GM21447 (cell line): ENCODE measurements around the gene SEC11A.
"Not testable (repeated sequence)": the region's sequence is repeated elsewhere in the genome, so short reads cannot be mapped to it uniquely, and the experiment has no call there.

Experiments
- ATAC-seq: cut with Tn5 transposase; IDR thresholded peaks from one replicate; pipeline ENCODE4 v1.9.1; 2021; ENCODE audit not compliant: unreplicated experiment

SEC11A gene

GRCh38 chr15:84740691-84741090 lies 24.8 kb upstream of the SEC11A start:
- ATAC-seq: no peak

GRCh38 chr15:84737005-84737404 lies 21.1 kb upstream of the SEC11A start:
- no peak for ATAC-seq

GRCh38 chr15:84736375-84736774 lies 20.4 kb upstream of the SEC11A start:
- ATAC-seq: peak; percentile 45

- peak; percentile 28 for ATAC-seq
These were observed 19.6 kb upstream of the SEC11A start for GRCh38 chr15:84735480-84736061.

- ATAC-seq: peak; percentile 59
These were observed 19.0 kb upstream of the SEC11A start for GRCh38 chr15:84734794-84735479.

- no peak for ATAC-seq
These were observed 15.8 kb upstream of the SEC11A start for GRCh38 chr15:84731774-84732173.

- ATAC-seq: no peak
These were observed 11.5 kb upstream of the SEC11A start for GRCh38 chr15:84727429-84727828.

GRCh38 chr15:84725001-84725491 lies 9.1 kb upstream of the SEC11A start:
- ATAC-seq: peak; percentile 86

GRCh38 chr15:84722628-84723027 lies 6.7 kb upstream of the SEC11A start:
- no peak for ATAC-seq

GRCh38 chr15:84721371-84721770 lies 5.4 kb upstream of the SEC11A start:
- ATAC-seq: no peak

GRCh38 chr15:84715441-84716035 lies 401 bp downstream of the SEC11A start:
- ATAC-seq: no peak

- no peak for ATAC-seq
These were observed 1.1 kb downstream of the SEC11A start for GRCh38 chr15:84714821-84715220.

- no peak for ATAC-seq
These were observed 1.6 kb downstream of the SEC11A start for GRCh38 chr15:84714372-84714771.

GRCh38 chr15:84703808-84704207 lies 12.1 kb downstream of the SEC11A start:
- no peak for ATAC-seq

- ATAC-seq: no peak
These were observed 12.9 kb downstream of the SEC11A start for GRCh38 chr15:84702961-84703482.

- ATAC-seq: no peak
These were observed 16.3 kb downstream of the SEC11A start for GRCh38 chr15:84699538-84700191.

GRCh38 chr15:84697236-84697990 lies 18.5 kb downstream of the SEC11A start:
- ATAC-seq: no peak

GRCh38 chr15:84696757-84697156 lies 19.2 kb downstream of the SEC11A start:
- ATAC-seq: no peak

GRCh38 chr15:84690342-84690741 lies 25.6 kb downstream of the SEC11A start:
- no peak for ATAC-seq

- no peak for ATAC-seq
These were observed 26.1 kb downstream of the SEC11A start for GRCh38 chr15:84689858-84690257.

- not testable (repeated sequence) for ATAC-seq
These were observed 29.5 kb downstream of the SEC11A start for GRCh38 chr15:84686446-84686845.
